Liver (tissue), 9 donors: Measurements from ENCODE around the gene GMPR2. TPM values are rescaled to one million over a fixed set of nuclear protein-coding genes. Genes with fewer than 3 reads are reported as not detected.

Experiments used
- DNase-seq: peaks from one replicate; pipeline ENCODE4 v3.0.0-alpha.2; 2017; ENCODE audit warnings: low spot score
- H3K27ac ChIP-seq, 2 donors: one replicate each; pipeline ENCODE4 v1.7.0; 2013; ENCODE audit warnings: inconsistent platforms in 2 of 2, low read length in 2 of 2, control low read depth in 1 of 2, low read depth in 1 of 2, mild to moderate bottlenecking in 1 of 2
- H3K27me3 ChIP-seq, 4 donors: one replicate each; pipeline versions ENCODE4 v1.6.1 to v1.7.0; 2013; ENCODE audit warnings: low read length in 3 of 4, inconsistent platforms in 1 of 4, mild to moderate bottlenecking in 1 of 4, moderate library complexity in 1 of 4; ENCODE audit not compliant: control insufficient read depth in 4 of 4, insufficient read depth in 4 of 4
- H3K36me3 ChIP-seq, 4 donors: one replicate each; pipeline versions ENCODE4 v1.6.1 to v1.7.0; 2013; ENCODE audit warnings: low read length in 3 of 4, mild to moderate bottlenecking in 3 of 4, low read depth in 1 of 4, moderate library complexity in 1 of 4; ENCODE audit not compliant: control insufficient read depth in 4 of 4, insufficient read depth in 3 of 4
- H3K4me1 ChIP-seq, 4 donors: one replicate each; pipeline versions ENCODE4 v1.6.1 to v1.7.0; 2013; ENCODE audit warnings: low read length in 3 of 4, mild to moderate bottlenecking in 3 of 4, moderate library complexity in 1 of 4; ENCODE audit not compliant: control insufficient read depth in 4 of 4, insufficient read depth in 4 of 4
- H3K4me3 ChIP-seq, 3 donors: one replicate each; pipeline versions ENCODE4 v1.6.1 to v1.7.0; 2013; ENCODE audit warnings: low read length in 3 of 3, control low read depth in 1 of 3, low read depth in 1 of 3, mild to moderate bottlenecking in 1 of 3
- H3K9ac ChIP-seq, 2 donors: one replicate each; pipeline ENCODE4 v1.7.0; 2013; ENCODE audit warnings: low read length in 2 of 2, mild to moderate bottlenecking in 2 of 2, moderate library complexity in 2 of 2, control low read depth in 1 of 2, low read depth in 1 of 2
- H3K9me3 ChIP-seq, 4 donors: one replicate each; pipeline versions ENCODE4 v1.6.1 to v1.7.0; 2013; ENCODE audit warnings: low read length in 3 of 4; ENCODE audit not compliant: control insufficient read depth in 4 of 4
- ATF3 ChIP-seq: IDR thresholded peaks from 2 replicates; pipeline ENCODE4 v1.6.1; 2016; ENCODE audit warnings: antibody characterized with exemption
- CTCF ChIP-seq: fragments of 150-350 bp; IDR thresholded peaks from 2 replicates; pipeline ENCODE4 v1.5.1; 2017; ENCODE audit warnings: improper control_type of control experiment, low read depth, low read length; ENCODE audit not compliant: missing input control
- EGR1 ChIP-seq, 2 donors: IDR thresholded peaks; 2 replicates each; pipeline ENCODE4 v1.6.1; 2016 to 2018; ENCODE audit warnings: antibody characterized with exemption in 2 of 2, low read depth in 2 of 2
- FOXA1 ChIP-seq: IDR thresholded peaks from 2 replicates; pipeline ENCODE4 v1.6.1; 2016; ENCODE audit warnings: antibody characterized with exemption
- FOXA2 ChIP-seq: IDR thresholded peaks from 2 replicates; pipeline ENCODE4 v1.6.1; 2016; ENCODE audit warnings: antibody characterized with exemption
- GABPA ChIP-seq, 2 donors: IDR thresholded peaks in 1 of 2; conservative IDR thresholded peaks in 1 of 2; 2 replicates each; pipeline ENCODE4 v1.6.1; 2016; ENCODE audit warnings: antibody characterized with exemption in 2 of 2, mild to moderate bottlenecking in 1 of 2, moderate library complexity in 1 of 2
- HNF4A ChIP-seq, 2 donors: conservative IDR thresholded peaks; 2 replicates each; pipeline ENCODE4 v1.6.1; 2016; ENCODE audit warnings: antibody characterized with exemption in 2 of 2, mild to moderate bottlenecking in 2 of 2
- HNF4G ChIP-seq: IDR thresholded peaks from 2 replicates; pipeline ENCODE4 v1.6.1; 2016; ENCODE audit warnings: antibody characterized with exemption
- JUND ChIP-seq, 2 donors: IDR thresholded peaks; 2 replicates each; pipeline ENCODE4 v1.6.1; 2016; ENCODE audit warnings: antibody characterized with exemption in 2 of 2
- MAX ChIP-seq: IDR thresholded peaks from 2 replicates; pipeline ENCODE4 v1.6.1; 2016; ENCODE audit warnings: antibody characterized with exemption
- NR2F2 ChIP-seq: IDR thresholded peaks from 2 replicates; pipeline ENCODE4 v1.6.1; 2016; ENCODE audit warnings: antibody characterized with exemption
- RAD21 ChIP-seq, 2 donors: IDR thresholded peaks; 2 replicates each; pipeline ENCODE4 v1.6.1; 2016; ENCODE audit warnings: antibody characterized with exemption in 2 of 2, mild to moderate bottlenecking in 2 of 2
- REST ChIP-seq: IDR thresholded peaks from 2 replicates; pipeline ENCODE4 v1.6.1; 2016; ENCODE audit warnings: antibody characterized with exemption, mild to moderate bottlenecking
- RXRA ChIP-seq, 2 donors: IDR thresholded peaks; 2 replicates each; pipeline ENCODE4 v1.6.1; 2017 to 2018; ENCODE audit warnings: antibody characterized with exemption in 2 of 2, mild to moderate bottlenecking in 1 of 2
- SP1 ChIP-seq: IDR thresholded peaks from 2 replicates; pipeline ENCODE4 v1.6.1; 2018; ENCODE audit warnings: antibody characterized with exemption, mild to moderate bottlenecking
- TAF1 ChIP-seq: conservative IDR thresholded peaks from 2 replicates; pipeline ENCODE4 v1.6.1; 2016; ENCODE audit warnings: antibody characterized with exemption, mild to moderate bottlenecking
- YY1 ChIP-seq: IDR thresholded peaks from 2 replicates; pipeline ENCODE4 v1.6.1; 2016; ENCODE audit warnings: antibody characterized with exemption, mild to moderate bottlenecking
- ZBTB33 ChIP-seq: IDR thresholded peaks from 2 replicates; pipeline ENCODE4 v1.6.1; 2016; ENCODE audit warnings: antibody characterized with exemption
- WGBS: extraction: QIAGEN DNeasy Blood & Tissue Kit; methylation state at CpG from one replicate; pipeline ENCODE4 v1.1.7; 2013; 5-methylcytosine and 5-hydroxymethylcytosine counted together
- polyA plus RNA-seq, 2 donors: library from polyadenylated mRNA; stranded (reverse) in 1 of 2; unstranded in 1 of 2; fragments of 200-250 nt in 1 of 2; fragments of >200 nt in 1 of 2; fragmentation: Nextera tagmentation in 1 of 2; extraction: Ambion mirVana in 1 of 2; gene quantifications; one replicate each; pipeline versions ENCODE4 v1.2.1 to v1.2.3, GENCODE V29; 2013 to 2015
- total RNA-seq, 2 donors: library from RNA; depleted of rRNA; stranded (reverse); fragments of >200 nt; gene quantifications; one replicate each; pipeline ENCODE4 v1.2.3, GENCODE V29; 2014
- donor health status: healthy.
- donor health status: healthy.
- donor health status: healthy.
- donor health status: healthy.
- donor health status: healthy.

The GMPR2 gene
- total and polyA plus RNA-seq, 4 donors: 28.6 to 42.7 (median 32.4) TPM

- no peak for DNase-seq
- H3K9ac ChIP-seq: peak overlapping the region; percentile 83 to 85
- H3K27me3 ChIP-seq: no peaks in the 10 kb centered on the region
- H3K4me3 ChIP-seq: peak overlapping the region; percentile 76 to 96 (median 85)
- peak overlapping the region; percentile 80 to 81 for H3K27ac ChIP-seq
- H3K4me1 ChIP-seq: peaks cover 5 to 38% (median 27%) of the 10 kb centered on the region in 4 donors
- TF ChIP-seq JUND (IDR thresholded peaks at IDR 0.05): no peak
- TF ChIP-seq ZBTB33: no peak
- TF ChIP-seq HNF4A (conservative IDR thresholded peaks at IDR 0.05): no peak
- TF ChIP-seq REST: no peak
- no peak for TF ChIP-seq NR2F2
- no peak for TF ChIP-seq FOXA2
- TF ChIP-seq FOXA1: no peak
- no peak for TF ChIP-seq SP1
- no peak for TF ChIP-seq RAD21 (IDR thresholded peaks at IDR 0.05)
- TF ChIP-seq EGR1 (IDR thresholded peaks at IDR 0.05; ENCODE audit: low read depth in 2 of 2): no peak
- no peak for TF ChIP-seq MAX
- no peak for TF ChIP-seq RXRA (IDR thresholded peaks at IDR 0.05)
- no peak for TF ChIP-seq CTCF
- no peak for TF ChIP-seq TAF1
- no peak for TF ChIP-seq HNF4G
- no peak for TF ChIP-seq YY1
- TF ChIP-seq GABPA (IDR thresholded peaks at IDR 0.05 in 1 of 2, conservative IDR thresholded peaks at IDR 0.05 in 1 of 2): no peak
- TF ChIP-seq ATF3: no peak
- no peaks in the 10 kb centered on the region for H3K9me3 ChIP-seq
- WGBS: 11% methylated on average over 23 of the region's 23 CpGs
- peaks cover 4 to 14% (median 9%) of the 10 kb centered on the region in 4 donors for H3K36me3 ChIP-seq
Measured at GRCh38 chr14:24231263-24232120, 1.2 kb upstream of the GMPR2 start.
